Measurements from ENCODE around the gene ATP7B.

GRCh38 chr13:52053460-52053859 lies 42.2 kb upstream of the ATP7B start:
- TF ChIP-seq, protein P1, sequence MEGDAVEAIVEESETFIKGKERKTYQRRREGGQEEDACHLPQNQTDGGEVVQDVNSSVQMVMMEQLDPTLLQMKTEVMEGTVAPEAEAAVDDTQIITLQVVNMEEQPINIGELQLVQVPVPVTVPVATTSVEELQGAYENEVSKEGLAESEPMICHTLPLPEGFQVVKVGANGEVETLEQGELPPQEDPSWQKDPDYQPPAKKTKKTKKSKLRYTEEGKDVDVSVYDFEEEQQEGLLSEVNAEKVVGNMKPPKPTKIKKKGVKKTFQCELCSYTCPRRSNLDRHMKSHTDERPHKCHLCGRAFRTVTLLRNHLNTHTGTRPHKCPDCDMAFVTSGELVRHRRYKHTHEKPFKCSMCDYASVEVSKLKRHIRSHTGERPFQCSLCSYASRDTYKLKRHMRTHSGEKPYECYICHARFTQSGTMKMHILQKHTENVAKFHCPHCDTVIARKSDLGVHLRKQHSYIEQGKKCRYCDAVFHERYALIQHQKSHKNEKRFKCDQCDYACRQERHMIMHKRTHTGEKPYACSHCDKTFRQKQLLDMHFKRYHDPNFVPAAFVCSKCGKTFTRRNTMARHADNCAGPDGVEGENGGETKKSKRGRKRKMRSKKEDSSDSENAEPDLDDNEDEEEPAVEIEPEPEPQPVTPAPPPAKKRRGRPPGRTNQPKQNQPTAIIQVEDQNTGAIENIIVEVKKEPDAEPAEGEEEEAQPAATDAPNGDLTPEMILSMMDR (conservative IDR thresholded peaks at IDR 0.05; ENCODE audit: low read length), result no peak
- no peak for TF ChIP-seq EZH2phosphoT487 (IDR thresholded peaks at IDR 0.05; ENCODE audit: borderline replicate concordance, low read depth, low read length)
